KMS-11 (cell line): ENCODE data around the gene PTAR1.

ENCODE experiments used
- H2AFZ ChIP-seq: fragments of 200-600 bp; sonication (generic); 2 replicates; pipeline ENCODE4 v1.6.1; 2016; ENCODE audit warnings: antibody characterized with exemption, mixed run types, low read depth
- H3K27ac ChIP-seq: fragments of 200-600 bp; sonication (generic); 2 replicates; pipeline ENCODE4 v1.6.1; 2016; ENCODE audit warnings: mild to moderate bottlenecking, mixed run types
- H3K27me3 ChIP-seq: fragments of 200-600 bp; sonication (generic); 2 replicates; pipeline ENCODE4 v1.6.1; 2017; ENCODE audit warnings: mild to moderate bottlenecking, low read depth, mixed run types, moderate library complexity; ENCODE audit not compliant: insufficient read depth
- H3K36me3 ChIP-seq: fragments of 200-600 bp; sonication (generic); 2 replicates; pipeline ENCODE4 v1.6.1; 2017; ENCODE audit warnings: mild to moderate bottlenecking, mixed run types; ENCODE audit not compliant: insufficient read depth
- H3K4me1 ChIP-seq: fragments of 200-600 bp; sonication (generic); 2 replicates; pipeline ENCODE4 v1.6.1; 2016; ENCODE audit warnings: mild to moderate bottlenecking, low read depth, mixed run types; ENCODE audit not compliant: poor library complexity, severe bottlenecking
- H3K4me2 ChIP-seq: fragments of 200-600 bp; sonication (generic); 2 replicates; pipeline ENCODE4 v1.7.0; 2016; ENCODE audit warnings: mild to moderate bottlenecking, mixed run types
- H3K4me3 ChIP-seq: fragments of 200-600 bp; sonication (generic); IDR thresholded peaks from 2 replicates; pipeline ENCODE4 v1.6.1; 2017; ENCODE audit warnings: low read depth, low read length, mixed read lengths; ENCODE audit not compliant: insufficient read depth
- H3K79me2 ChIP-seq: fragments of 200-600 bp; sonication (generic); 2 replicates; pipeline ENCODE4 v1.6.1; 2016; ENCODE audit warnings: low read depth, mixed run types; ENCODE audit not compliant: insufficient read depth
- H3K9ac ChIP-seq: fragments of 200-600 bp; sonication (generic); 2 replicates; pipeline ENCODE4 v1.6.1; 2016; ENCODE audit warnings: mild to moderate bottlenecking, mixed run types
- H4K20me1 ChIP-seq: fragments of 200-600 bp; sonication (generic); 2 replicates; pipeline ENCODE4 v1.6.1; 2016; ENCODE audit warnings: mild to moderate bottlenecking, mixed run types; ENCODE audit not compliant: insufficient read depth
- TF ChIP-seq, protein P1 (sequence below): fragments of 200-600 bp; sonication (generic); conservative IDR thresholded peaks from 2 replicates; pipeline ENCODE4 v1.6.1; 2017; ENCODE audit warnings: low read depth, mild to moderate bottlenecking, antibody characterized with exemption, low read length, moderate library complexity, mixed read lengths

The PTAR1 gene

DNA sequence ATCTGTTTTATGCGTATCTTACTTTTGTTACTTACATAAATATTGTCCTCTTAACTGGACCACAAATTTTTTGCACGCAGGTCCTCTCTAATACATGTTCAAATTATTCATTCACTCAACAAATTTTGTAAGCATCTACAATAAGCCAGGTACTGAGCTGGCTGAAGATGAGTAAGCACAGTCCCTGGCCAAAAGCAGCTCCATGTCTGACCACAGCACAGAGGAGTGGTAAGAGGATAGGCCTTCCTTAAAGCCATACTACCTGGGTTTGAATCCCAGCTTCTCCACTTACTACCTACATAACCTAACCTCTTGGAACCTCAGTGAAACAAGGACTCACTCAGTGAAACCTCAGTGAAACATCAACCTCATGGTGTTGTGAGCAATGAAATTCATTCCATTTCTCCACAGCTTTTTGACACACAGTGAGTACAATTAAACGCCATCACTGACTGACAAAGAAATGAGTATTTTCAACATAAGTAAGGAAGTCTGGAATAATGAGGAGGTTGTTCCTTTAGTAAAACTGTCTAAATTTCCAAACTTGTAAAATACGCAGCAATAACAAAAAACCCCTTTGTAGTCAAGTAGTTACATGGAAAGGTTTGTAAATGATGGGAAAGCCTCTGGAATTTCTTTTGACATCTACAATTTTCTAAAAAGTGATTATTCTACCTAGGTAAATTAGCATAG, 15.0 kb downstream of the PTAR1 start:
- Histone ChIP-seq H3K79me2 (no peaks in the 10 kb centered on the region), H3K4me2 (no peak overlapping the region), H2AFZ (no peak overlapping the region), H3K4me1 (peaks cover 7% of the 10 kb centered on the region), H3K4me3 (no peak overlapping the region), H3K27me3 (no peaks in the 10 kb centered on the region), H4K20me1 (0 out of 2 replicates have a peak, but pooled peaks cover 4% of the 10 kb centered on the region), H3K27ac (no peak overlapping the region), H3K9ac (no peak overlapping the region), H3K36me3 (no peaks in the 10 kb centered on the region)
- TF ChIP-seq, protein P1, sequence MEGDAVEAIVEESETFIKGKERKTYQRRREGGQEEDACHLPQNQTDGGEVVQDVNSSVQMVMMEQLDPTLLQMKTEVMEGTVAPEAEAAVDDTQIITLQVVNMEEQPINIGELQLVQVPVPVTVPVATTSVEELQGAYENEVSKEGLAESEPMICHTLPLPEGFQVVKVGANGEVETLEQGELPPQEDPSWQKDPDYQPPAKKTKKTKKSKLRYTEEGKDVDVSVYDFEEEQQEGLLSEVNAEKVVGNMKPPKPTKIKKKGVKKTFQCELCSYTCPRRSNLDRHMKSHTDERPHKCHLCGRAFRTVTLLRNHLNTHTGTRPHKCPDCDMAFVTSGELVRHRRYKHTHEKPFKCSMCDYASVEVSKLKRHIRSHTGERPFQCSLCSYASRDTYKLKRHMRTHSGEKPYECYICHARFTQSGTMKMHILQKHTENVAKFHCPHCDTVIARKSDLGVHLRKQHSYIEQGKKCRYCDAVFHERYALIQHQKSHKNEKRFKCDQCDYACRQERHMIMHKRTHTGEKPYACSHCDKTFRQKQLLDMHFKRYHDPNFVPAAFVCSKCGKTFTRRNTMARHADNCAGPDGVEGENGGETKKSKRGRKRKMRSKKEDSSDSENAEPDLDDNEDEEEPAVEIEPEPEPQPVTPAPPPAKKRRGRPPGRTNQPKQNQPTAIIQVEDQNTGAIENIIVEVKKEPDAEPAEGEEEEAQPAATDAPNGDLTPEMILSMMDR = no peak

DNA sequence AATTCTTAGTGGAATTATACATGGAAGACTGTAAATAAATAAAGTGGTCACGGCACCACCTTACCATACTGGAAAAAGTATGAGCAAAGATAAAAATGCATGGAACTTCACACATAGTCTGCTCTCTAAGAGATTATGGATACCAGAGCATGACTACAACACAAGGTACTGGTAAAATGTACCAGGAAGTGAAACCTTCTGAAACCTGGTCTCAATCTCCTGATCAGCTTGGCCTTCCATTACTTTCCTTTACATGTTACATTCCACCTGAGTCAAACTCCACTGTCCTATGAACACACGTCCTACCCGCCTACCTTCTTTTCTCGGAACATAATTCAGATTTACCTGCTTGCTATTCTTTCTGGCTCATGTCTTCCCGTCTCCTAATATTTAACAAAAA, 15.9 kb downstream of the PTAR1 start:
- 0 out of 2 replicates have a peak, but pooled peaks cover 4% of the 10 kb centered on the region for H4K20me1 ChIP-seq
- no peak overlapping the region for H3K9ac ChIP-seq
- no peak overlapping the region for H3K27ac ChIP-seq
- no peaks in the 10 kb centered on the region for H3K36me3 ChIP-seq
- H3K4me1 ChIP-seq = peaks cover 7% of the 10 kb centered on the region
- no peak overlapping the region for H2AFZ ChIP-seq
- no peaks in the 10 kb centered on the region for H3K27me3 ChIP-seq
- no peak overlapping the region for H3K4me3 ChIP-seq
- H3K4me2 ChIP-seq = no peak overlapping the region
- H3K79me2 ChIP-seq = no peaks in the 10 kb centered on the region
- TF ChIP-seq, protein P1 = no peak

DNA sequence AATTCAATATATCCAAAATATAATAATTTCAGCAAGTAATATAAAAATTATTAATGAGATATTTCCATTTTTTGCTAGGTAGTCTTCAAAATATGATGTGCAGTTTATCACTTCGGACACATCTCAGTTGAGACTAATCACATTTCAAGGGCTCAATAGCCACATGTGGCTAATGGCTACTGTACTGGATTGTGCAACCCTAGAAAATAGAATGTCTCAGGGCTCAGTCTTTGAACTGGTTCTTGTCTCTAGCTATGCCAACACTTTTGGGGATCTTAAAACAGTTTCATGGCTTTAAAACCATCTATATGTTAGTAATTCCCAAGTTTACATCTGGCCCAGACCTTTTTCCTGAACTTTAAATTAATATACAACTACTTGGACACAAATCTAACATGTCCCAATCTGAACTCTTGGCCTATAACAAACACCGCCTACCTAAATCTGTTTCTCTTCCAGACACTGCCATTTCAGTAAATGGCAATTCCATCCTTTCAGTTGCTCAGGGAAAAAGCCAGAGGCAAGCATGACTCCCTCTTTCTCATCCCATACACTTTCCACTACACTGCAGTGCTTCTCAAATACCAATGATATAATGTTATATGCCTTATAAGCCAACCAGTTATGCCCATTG, 18.8 kb downstream of the PTAR1 start:
- Histone ChIP-seq H3K27ac (no peak overlapping the region), H3K4me3 (no peak overlapping the region), H2AFZ (no peak overlapping the region), H3K27me3 (no peaks in the 10 kb centered on the region), H3K4me1 (no peaks in the 10 kb centered on the region), H3K9ac (no peak overlapping the region), H3K4me2 (no peak overlapping the region), H4K20me1 (0 out of 2 replicates have a peak, but pooled peaks cover 4% of the 10 kb centered on the region), H3K36me3 (no peaks in the 10 kb centered on the region; the same call in 1 of the 2 replicates), H3K79me2 (no peaks in the 10 kb centered on the region)
- TF ChIP-seq, protein P1 = no peak

DNA sequence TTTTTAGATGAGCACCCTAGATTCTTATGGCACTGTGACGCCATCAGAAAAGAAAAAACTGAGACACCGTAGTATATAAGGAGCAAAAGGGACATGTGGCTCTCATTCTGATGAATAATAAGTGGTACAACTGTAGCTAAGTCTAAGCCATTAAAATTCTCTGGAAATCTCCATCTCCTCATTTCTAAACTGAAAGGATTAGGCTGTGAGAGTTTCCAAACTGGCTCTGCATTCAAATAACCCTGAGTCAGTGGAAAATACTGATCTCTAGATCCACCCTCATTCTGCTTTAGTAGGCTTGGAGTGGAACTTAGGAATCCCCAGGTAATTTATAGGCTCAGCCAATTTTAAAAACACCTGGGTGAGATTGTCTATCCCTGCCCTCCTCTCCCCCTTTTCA, 28.5 kb downstream of the PTAR1 start:
- Histone ChIP-seq H3K36me3 (no peaks in the 10 kb centered on the region; the same call in 1 of the 2 replicates), H3K4me3 (no peak overlapping the region), H2AFZ (no peak overlapping the region), H3K4me2 (no peak overlapping the region), H3K27ac (no peak overlapping the region), H3K79me2 (no peaks in the 10 kb centered on the region), H3K27me3 (no peaks in the 10 kb centered on the region), H3K4me1 (no peaks in the 10 kb centered on the region), H3K9ac (no peak overlapping the region), H4K20me1 (no peaks in the 10 kb centered on the region)
- TF ChIP-seq, protein P1 = no peak
